Rectal smooth muscle tissue (tissue), 1 donor: ENCODE data around the gene THSD7A.

Experiments used
- H3K27ac ChIP-seq: one replicate; pipeline ENCODE4 v1.7.0; 2013; ENCODE audit warnings: low read depth, low read length, inconsistent platforms
- H3K27me3 ChIP-seq: one replicate; pipeline ENCODE4 v1.7.0; 2013; ENCODE audit warnings: low read length; ENCODE audit not compliant: control insufficient read depth, insufficient read depth
- H3K36me3 ChIP-seq: one replicate; pipeline ENCODE4 v1.7.0; 2013; ENCODE audit warnings: low read length; ENCODE audit not compliant: control insufficient read depth, insufficient read depth
- H3K4me1 ChIP-seq: one replicate; pipeline ENCODE4 v1.7.0; 2013; ENCODE audit warnings: low read length; ENCODE audit not compliant: control insufficient read depth, insufficient read depth
- H3K4me3 ChIP-seq: one replicate; pipeline ENCODE4 v1.7.0; 2013; ENCODE audit warnings: low read length
- H3K9ac ChIP-seq: one replicate; pipeline ENCODE4 v1.7.0; 2013; ENCODE audit warnings: low read length

Gene THSD7A

DNA sequence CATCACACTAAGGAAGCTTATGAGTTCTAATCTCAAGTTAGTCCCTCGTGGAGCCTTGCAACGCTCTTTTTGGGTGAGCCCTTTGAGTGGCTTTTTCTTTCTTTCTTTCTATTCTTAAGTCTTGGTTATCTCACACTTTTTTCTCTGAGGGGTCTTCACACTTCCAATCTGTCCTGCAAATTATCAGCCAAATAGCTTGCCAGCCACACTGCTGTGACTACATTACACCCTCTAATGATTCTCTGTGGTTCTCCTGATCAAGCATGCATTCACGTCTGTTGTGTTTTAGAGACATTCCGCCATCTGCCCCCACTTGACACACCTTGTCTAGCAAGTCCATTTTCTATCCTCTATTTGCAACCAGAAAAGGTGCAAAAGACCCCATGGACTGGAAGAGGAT is 340.2 kb downstream of the THSD7A start:
- Histone ChIP-seq H3K36me3 (no peaks in the 10 kb centered on the region), H3K4me1 (no peaks in the 10 kb centered on the region), H3K27me3 (no peaks in the 10 kb centered on the region), H3K9ac (no peak overlapping the region), H3K4me3 (no peak overlapping the region), H3K27ac (no peak overlapping the region)

DNA sequence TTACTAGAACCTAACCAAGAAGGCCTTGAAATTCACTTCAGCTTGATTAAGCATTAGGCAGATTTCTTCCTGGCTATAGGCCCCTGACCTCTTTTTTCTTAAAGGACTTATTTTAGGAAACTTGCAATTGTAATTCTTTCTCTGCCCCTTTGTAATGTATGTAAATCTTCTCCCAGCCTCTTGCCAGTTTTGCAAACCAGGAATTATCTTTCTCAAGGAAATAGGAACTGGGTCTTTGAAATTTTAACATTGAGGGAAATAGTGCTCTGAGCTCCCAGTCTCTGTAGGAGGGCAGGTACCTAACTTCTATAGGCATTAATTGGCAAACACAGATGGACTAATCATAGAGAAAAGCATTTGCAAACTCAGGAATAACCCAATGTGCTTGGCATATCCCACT is 342.7 kb downstream of the THSD7A start:
- no peaks in the 10 kb centered on the region for H3K27me3 ChIP-seq
- H3K36me3 ChIP-seq, result no peaks in the 10 kb centered on the region
- H3K4me3 ChIP-seq, result no peak overlapping the region
- no peak overlapping the region for H3K9ac ChIP-seq
- H3K4me1 ChIP-seq, result no peaks in the 10 kb centered on the region
- H3K27ac ChIP-seq, result no peak overlapping the region

DNA sequence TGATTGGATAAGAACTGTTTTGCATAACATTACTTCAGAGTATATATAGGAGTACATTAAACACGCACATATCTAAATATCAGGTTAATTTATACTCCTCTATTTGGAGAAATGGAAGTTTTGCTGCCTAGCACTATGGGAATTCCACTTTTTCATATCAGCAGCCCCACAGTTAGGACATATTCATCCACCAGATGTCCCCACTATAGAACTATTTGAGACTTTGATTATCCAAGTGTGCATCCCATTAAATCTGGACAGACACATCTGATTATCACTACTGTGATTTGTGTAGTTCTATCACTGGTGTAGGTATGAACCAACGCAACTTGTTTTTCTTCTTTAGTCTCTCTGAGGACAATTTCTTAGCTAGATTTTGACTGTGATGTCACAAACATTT is 345.7 kb downstream of the THSD7A start:
- Histone ChIP-seq H3K27me3 (no peaks in the 10 kb centered on the region), H3K9ac (no peak overlapping the region), H3K4me3 (no peak overlapping the region), H3K27ac (no peak overlapping the region), H3K36me3 (no peaks in the 10 kb centered on the region), H3K4me1 (no peaks in the 10 kb centered on the region)

DNA sequence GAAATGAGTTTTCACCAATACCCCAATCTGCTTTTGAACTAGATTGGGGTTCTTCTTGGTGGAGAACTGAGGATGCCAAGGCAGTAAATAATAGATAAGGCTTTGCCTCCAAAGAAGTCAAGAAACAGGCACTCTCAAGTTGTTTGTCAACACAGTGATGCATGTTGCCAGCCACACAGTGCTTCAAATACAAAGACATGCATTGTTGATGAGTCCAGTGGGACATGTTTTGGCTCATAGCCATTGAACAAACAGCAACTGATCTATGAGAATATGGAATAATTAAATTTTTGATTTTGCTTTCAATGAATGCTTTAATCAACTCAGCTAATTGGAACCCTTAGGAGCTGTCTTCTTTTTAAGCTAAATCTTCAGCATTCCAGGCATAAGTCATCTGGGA is 346.4 kb downstream of the THSD7A start:
- Histone ChIP-seq H3K27ac (no peak overlapping the region), H3K4me3 (no peak overlapping the region), H3K9ac (no peak overlapping the region), H3K27me3 (no peaks in the 10 kb centered on the region), H3K36me3 (no peaks in the 10 kb centered on the region), H3K4me1 (no peaks in the 10 kb centered on the region)

DNA sequence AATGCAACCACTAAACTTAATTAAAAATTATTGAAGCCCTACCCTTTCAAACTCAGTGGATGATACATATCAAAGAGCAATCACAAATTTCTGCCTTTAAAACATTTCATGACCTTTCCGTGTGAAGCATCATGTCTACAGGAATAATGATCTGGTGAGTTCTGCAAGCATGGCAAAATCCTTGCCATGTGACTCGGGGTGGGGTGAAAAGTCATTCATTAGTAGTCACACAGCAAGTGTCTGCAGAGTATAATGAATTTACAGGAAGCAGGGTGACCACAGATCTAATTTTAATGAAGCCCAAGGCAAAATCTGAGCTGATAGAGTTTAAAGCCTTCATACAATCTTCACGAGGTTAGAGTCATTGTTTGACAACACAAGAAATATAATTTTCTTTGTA is 351.9 kb downstream of the THSD7A start:
- Histone ChIP-seq H3K27ac (no peak overlapping the region), H3K4me3 (no peak overlapping the region), H3K36me3 (no peaks in the 10 kb centered on the region), H3K9ac (no peak overlapping the region), H3K27me3 (no peaks in the 10 kb centered on the region), H3K4me1 (no peaks in the 10 kb centered on the region)

DNA sequence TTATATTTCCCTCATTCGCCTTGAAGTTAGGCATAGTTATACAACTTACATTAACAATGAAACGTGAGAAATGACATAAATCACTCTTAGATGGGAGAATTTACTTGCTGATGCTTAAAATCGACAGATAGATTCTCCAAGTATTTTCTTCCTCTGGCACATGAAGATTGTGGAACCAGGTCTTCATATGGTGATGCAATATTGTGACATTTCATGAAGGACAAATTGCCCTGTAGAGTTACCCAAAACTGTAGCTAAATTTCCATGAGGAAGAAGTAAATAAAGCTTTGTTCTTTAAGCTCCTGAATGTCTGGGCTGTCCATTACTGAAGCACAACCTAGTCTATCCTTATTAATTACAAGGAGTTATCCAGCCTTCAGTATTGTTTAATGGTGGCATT is 353.1 kb downstream of the THSD7A start:
- H3K36me3 ChIP-seq, result no peaks in the 10 kb centered on the region

DNA sequence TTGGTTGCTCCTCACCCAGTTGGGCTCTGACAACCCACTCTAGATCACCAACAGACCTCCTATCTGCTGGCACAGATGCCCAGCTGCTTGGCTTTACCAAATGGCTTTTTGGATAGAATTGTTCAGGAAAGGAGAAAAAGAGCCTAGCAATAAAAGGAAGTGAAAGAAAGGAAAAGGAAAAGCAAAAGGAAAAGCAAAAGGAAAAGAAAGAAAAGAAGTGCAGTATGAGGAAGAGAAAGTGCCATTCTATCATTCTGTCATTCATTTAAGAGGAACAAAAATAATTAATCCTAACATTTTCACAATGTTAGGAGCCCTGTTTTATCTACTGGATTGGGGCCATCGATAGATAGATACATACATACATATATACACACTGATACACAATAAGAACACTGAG is 353.6 kb downstream of the THSD7A start:
- Histone ChIP-seq H3K4me3 (no peak overlapping the region), H3K9ac (no peak overlapping the region), H3K36me3 (no peaks in the 10 kb centered on the region), H3K4me1 (no peaks in the 10 kb centered on the region), H3K27ac (no peak overlapping the region), H3K27me3 (no peaks in the 10 kb centered on the region)

More for the DNA sequence above, 353.1 kb downstream of the THSD7A start:
- Histone ChIP-seq H3K27ac (no peak overlapping the region), H3K27me3 (no peaks in the 10 kb centered on the region), H3K4me3 (no peak overlapping the region), H3K9ac (no peak overlapping the region), H3K4me1 (no peaks in the 10 kb centered on the region)

DNA sequence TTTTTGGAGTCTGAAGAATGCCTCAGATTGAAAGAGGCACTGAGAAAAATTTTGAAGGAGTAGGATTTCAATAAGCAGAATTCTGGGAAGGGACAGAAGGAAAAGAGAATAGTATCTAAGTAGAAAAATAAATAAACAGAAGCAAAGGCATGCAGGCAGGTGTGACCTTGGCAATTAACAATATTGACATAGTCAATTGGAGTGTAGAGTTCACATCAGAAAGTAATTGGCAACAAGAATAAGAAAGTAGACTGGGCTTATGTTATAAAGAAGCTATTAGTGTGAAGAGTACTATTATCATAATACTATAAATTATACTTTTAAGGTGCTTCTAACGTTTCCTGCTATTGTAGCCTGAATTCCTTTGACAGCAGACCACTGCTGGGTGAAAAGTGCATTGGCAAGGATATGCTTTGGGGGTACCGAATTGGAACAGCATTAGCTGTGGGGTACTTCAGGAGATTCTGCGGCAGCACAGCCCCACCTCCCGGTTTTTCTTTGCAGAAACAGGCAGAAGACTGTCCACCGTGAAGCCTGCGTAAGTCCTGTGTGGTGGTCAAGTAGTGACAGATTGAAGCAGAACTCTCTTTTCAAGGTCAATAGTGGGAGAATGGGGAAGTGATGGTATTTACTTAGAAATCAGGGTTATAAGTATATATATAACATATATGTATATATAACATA is 357.0 kb downstream of the THSD7A start:
- H3K27ac ChIP-seq, result no peak overlapping the region
- H3K4me3 ChIP-seq, result no peak overlapping the region
- H3K9ac ChIP-seq, result no peak overlapping the region
- H3K36me3 ChIP-seq, result no peaks in the 10 kb centered on the region
- H3K27me3 ChIP-seq, result no peaks in the 10 kb centered on the region
- H3K4me1 ChIP-seq, result no peaks in the 10 kb centered on the region

DNA sequence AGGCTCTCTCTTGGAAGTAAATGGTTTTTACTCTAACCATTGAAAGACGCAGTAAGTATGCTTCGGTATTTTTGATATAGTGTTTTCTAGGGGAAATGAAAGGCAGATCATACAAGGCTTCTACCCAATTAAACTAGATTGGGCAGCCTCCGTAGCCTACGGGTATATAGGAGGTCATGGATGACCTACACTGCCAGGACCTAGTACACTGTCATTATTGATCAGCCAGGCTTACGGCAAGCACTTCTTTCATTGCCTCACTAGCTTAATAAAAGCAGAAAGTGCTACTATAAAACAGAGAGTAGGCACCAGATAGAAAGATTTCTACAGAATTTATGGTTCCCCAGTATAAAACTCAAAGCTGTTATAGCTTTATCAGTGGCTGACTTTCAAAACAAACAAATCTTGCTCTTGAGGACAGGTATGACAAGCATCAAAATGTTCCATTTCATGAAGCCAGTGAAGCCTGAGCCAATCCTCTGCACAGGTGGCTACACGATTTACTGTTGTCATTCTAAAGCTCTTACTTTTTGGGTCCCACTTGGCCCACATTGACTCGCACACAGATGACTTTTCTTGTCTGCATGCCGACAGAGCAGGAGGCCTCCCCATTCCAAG is 358.1 kb downstream of the THSD7A start:
- no peaks in the 10 kb centered on the region for H3K27me3 ChIP-seq
- H3K4me1 ChIP-seq, result no peaks in the 10 kb centered on the region
- H3K27ac ChIP-seq, result no peak overlapping the region
- no peak overlapping the region for H3K4me3 ChIP-seq
- H3K9ac ChIP-seq, result no peak overlapping the region
- H3K36me3 ChIP-seq, result no peaks in the 10 kb centered on the region

DNA sequence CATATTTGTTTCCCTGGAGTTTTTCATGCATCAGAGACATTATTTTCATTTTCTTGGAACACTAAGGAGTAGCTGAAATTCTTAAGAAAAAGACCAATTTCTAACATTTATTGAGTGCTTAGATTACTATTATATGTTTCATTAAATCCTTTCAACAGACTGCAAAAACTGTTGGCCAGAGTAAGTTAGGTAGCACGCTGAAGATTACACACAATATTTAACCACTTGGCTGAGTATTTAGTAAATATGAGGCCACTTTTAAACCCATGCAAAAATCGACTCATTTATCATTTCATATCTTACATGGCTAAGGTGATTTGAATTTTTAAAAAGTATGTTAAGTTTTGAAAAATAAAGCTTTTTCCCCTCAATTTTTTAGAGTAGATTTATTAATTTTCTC is 358.8 kb downstream of the THSD7A start:
- no peaks in the 10 kb centered on the region for H3K4me1 ChIP-seq
- H3K27ac ChIP-seq, result no peak overlapping the region
- H3K36me3 ChIP-seq, result no peaks in the 10 kb centered on the region
- no peaks in the 10 kb centered on the region for H3K27me3 ChIP-seq
- H3K4me3 ChIP-seq, result no peak overlapping the region
- H3K9ac ChIP-seq, result no peak overlapping the region

- Histone ChIP-seq H3K27me3 (no peaks in the 10 kb centered on the region), H3K4me1 (no peaks in the 10 kb centered on the region), H3K4me3 (no peak overlapping the region), H3K9ac (no peak overlapping the region), H3K27ac (no peak overlapping the region), H3K36me3 (no peaks in the 10 kb centered on the region)
These were observed 359.4 kb downstream of the THSD7A start for GRCh38 chr7:11472646-11473045.

GRCh38 chr7:11471255-11471654 is 360.7 kb downstream of the THSD7A start:
- Histone ChIP-seq H3K9ac (no peak overlapping the region), H3K36me3 (no peaks in the 10 kb centered on the region), H3K4me3 (no peak overlapping the region), H3K4me1 (no peaks in the 10 kb centered on the region), H3K27ac (no peak overlapping the region), H3K27me3 (no peaks in the 10 kb centered on the region)

GRCh38 chr7:11469028-11469745 is 362.8 kb downstream of the THSD7A start:
- no peak overlapping the region for H3K27ac ChIP-seq
- no peak overlapping the region for H3K4me3 ChIP-seq
- H3K9ac ChIP-seq, result no peak overlapping the region
- H3K36me3 ChIP-seq, result no peaks in the 10 kb centered on the region
- H3K27me3 ChIP-seq, result no peaks in the 10 kb centered on the region
- no peaks in the 10 kb centered on the region for H3K4me1 ChIP-seq
